ENCODE results near the gene BRCC3. TPM values are rescaled to one million over a fixed set of nuclear protein-coding genes. Genes with fewer than 3 reads are reported as not detected.

BRCC3 gene
- total RNA-seq, 1 donor from 2014 or later = 31.4 TPM

DNA sequence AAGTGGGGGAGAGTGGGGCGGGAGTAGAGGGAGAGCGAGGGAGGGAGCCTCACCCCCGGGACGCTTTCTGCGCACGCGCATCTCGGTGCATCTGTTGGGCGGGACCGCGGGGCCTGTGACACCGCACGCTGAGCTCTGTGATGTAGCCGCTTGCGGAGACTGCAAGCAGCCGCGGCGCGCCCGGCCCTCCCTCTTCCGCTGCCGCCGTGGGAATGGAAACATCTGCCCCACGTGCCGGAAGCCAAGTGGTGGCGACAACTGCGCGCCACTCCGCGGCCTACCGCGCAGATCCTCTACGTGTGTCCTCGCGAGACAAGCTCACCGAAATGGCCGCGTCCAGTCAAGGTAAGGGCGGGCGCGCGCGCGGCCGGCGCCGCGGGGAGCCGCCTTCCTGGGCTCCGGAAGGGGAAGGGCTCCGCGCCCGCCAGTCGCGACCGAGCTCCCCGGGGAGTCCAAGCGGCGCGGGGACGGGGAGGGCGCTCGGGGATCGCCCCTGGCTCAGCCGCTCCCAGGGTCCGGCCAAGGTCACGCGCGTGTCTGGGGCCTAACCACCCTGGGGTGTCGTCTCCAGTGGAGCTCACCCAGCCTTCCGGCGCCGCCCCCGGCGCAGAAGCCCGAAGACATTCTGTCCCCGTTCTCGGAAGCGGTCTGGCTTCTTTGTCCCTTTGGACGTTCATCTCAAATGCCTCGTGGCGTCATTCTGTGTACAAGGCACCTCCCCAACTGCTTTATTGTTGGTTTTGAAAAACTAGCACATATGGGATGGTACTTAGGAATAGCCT lies 44.4 kb upstream of the BRCC3 start, which contains the start of gene FUNDC2:
TSS of gene FUNDC2 (plus strand) at position 118 of the 782 bp plus-strand sequence. CDS start at position 213, 95 bp downstream.
- no peaks in the 10 kb centered on the region for H3K27me3 Mint-ChIP-seq
- peaks cover 11% of the 10 kb centered on the region for H3K4me1 Mint-ChIP-seq (ENCODE audit: low read depth)
- H3K36me3 Mint-ChIP-seq (ENCODE audit: insufficient read depth) = peaks cover 2% of the 10 kb centered on the region
- H3K4me3 Mint-ChIP-seq (ENCODE audit: low read depth) = peak within 1 kb of the TSS; percentile 86
- peak within 1 kb of the TSS; percentile 97 for H3K27ac Mint-ChIP-seq
- peak; percentile 84 for DNase-seq (ENCODE audit: low spot score, unreplicated experiment)
- TF ChIP-seq, protein P1, sequence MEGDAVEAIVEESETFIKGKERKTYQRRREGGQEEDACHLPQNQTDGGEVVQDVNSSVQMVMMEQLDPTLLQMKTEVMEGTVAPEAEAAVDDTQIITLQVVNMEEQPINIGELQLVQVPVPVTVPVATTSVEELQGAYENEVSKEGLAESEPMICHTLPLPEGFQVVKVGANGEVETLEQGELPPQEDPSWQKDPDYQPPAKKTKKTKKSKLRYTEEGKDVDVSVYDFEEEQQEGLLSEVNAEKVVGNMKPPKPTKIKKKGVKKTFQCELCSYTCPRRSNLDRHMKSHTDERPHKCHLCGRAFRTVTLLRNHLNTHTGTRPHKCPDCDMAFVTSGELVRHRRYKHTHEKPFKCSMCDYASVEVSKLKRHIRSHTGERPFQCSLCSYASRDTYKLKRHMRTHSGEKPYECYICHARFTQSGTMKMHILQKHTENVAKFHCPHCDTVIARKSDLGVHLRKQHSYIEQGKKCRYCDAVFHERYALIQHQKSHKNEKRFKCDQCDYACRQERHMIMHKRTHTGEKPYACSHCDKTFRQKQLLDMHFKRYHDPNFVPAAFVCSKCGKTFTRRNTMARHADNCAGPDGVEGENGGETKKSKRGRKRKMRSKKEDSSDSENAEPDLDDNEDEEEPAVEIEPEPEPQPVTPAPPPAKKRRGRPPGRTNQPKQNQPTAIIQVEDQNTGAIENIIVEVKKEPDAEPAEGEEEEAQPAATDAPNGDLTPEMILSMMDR (IDR thresholded peaks at IDR 0.05; ENCODE audit: unreplicated experiment) = no peak
- peaks cover 10% of the 10 kb centered on the region for H3K9me3 Mint-ChIP-seq (ENCODE audit: low read depth)

DNA sequence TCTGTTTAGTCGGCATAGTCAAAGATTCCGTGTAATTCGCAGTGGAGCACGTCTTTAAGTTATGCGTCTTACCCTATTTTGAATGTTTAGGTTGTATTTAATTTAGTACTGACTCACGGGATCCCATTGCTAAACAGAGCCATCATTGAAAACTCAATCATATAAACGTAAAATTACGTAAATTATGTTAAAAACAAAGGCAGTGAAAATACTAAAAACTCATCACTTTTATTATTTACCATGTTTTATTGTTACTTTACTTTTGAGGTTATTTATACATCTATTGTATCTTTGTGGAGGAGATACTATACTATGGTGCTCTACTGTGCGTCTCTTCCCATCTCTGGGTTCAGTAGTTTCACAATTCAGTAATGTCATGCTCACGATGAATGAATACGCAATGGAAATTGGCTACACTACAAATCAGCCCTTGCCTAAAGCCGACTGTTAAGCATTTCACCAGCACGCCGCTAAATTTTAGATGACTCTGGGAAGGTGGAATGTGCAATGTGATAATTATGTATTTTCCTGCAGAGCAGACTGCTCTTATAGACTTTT lies 43.7 kb upstream of the BRCC3 start:
- Mint-ChIP-seq H3K27ac (peak overlapping the region; percentile 97), H3K4me1 (ENCODE audit: low read depth) (peaks cover 11% of the 10 kb centered on the region), H3K27me3 (no peaks in the 10 kb centered on the region), H3K36me3 (ENCODE audit: insufficient read depth) (peaks cover 2% of the 10 kb centered on the region), H3K9me3 (ENCODE audit: low read depth) (peaks cover 10% of the 10 kb centered on the region), H3K4me3 (ENCODE audit: low read depth) (peak overlapping the region; percentile 86)
- TF ChIP-seq, protein P1 (IDR thresholded peaks at IDR 0.05; ENCODE audit: unreplicated experiment) = no peak
- DNase-seq (ENCODE audit: low spot score, unreplicated experiment) = no peak

- H3K4me1 Mint-ChIP-seq (ENCODE audit: low read depth) = peaks cover 10% of the 10 kb centered on the region
- H3K4me3 Mint-ChIP-seq (ENCODE audit: low read depth) = peak overlapping the region; percentile 86
- H3K27me3 Mint-ChIP-seq = no peaks in the 10 kb centered on the region
- TF ChIP-seq, protein P1 (IDR thresholded peaks at IDR 0.05; ENCODE audit: unreplicated experiment) = no peak
- no peak for DNase-seq (ENCODE audit: low spot score, unreplicated experiment)
- H3K36me3 Mint-ChIP-seq (ENCODE audit: insufficient read depth) = peaks cover 2% of the 10 kb centered on the region
- peak overlapping the region; percentile 97 for H3K27ac Mint-ChIP-seq
- peaks cover 9% of the 10 kb centered on the region for H3K9me3 Mint-ChIP-seq (ENCODE audit: low read depth)
Measured at GRCh38 chrX:155028129-155028528, 43.2 kb upstream of the BRCC3 start.

- peaks cover 7% of the 10 kb centered on the region for H3K4me1 Mint-ChIP-seq (ENCODE audit: low read depth)
- no peak for DNase-seq (ENCODE audit: low spot score, unreplicated experiment)
- no peaks in the 10 kb centered on the region for H3K27me3 Mint-ChIP-seq
- TF ChIP-seq, protein P1 (IDR thresholded peaks at IDR 0.05; ENCODE audit: unreplicated experiment) = no peak
- H3K36me3 Mint-ChIP-seq (ENCODE audit: insufficient read depth) = peaks cover 2% of the 10 kb centered on the region
- peaks cover 6% of the 10 kb centered on the region for H3K9me3 Mint-ChIP-seq (ENCODE audit: low read depth)
- H3K4me3 Mint-ChIP-seq (ENCODE audit: low read depth) = peak overlapping the region; percentile 51
- H3K27ac Mint-ChIP-seq = peak overlapping the region; percentile 90
Measured at GRCh38 chrX:155028877-155029291, 42.4 kb upstream of the BRCC3 start.

- peaks cover 7% of the 10 kb centered on the region for H3K4me1 Mint-ChIP-seq (ENCODE audit: low read depth)
- no peak for DNase-seq (ENCODE audit: low spot score, unreplicated experiment)
- H3K36me3 Mint-ChIP-seq (ENCODE audit: insufficient read depth) = peaks cover 18% of the 10 kb centered on the region
- no peak overlapping the region for H3K4me3 Mint-ChIP-seq (ENCODE audit: low read depth)
- TF ChIP-seq, protein P1 (IDR thresholded peaks at IDR 0.05; ENCODE audit: unreplicated experiment) = no peak
- H3K27me3 Mint-ChIP-seq = no peaks in the 10 kb centered on the region
- peaks cover 24% of the 10 kb centered on the region for H3K9me3 Mint-ChIP-seq (ENCODE audit: low read depth)
- no peak overlapping the region for H3K27ac Mint-ChIP-seq
Measured at GRCh38 chrX:155031657-155032056, 39.7 kb upstream of the BRCC3 start.
